Measurements from ENCODE around the gene EIF4A3.
"Not testable (repeated sequence)": the region's sequence is repeated elsewhere in the genome, so short reads cannot be mapped to it uniquely, and the experiment has no call there.

Gene EIF4A3

DNA sequence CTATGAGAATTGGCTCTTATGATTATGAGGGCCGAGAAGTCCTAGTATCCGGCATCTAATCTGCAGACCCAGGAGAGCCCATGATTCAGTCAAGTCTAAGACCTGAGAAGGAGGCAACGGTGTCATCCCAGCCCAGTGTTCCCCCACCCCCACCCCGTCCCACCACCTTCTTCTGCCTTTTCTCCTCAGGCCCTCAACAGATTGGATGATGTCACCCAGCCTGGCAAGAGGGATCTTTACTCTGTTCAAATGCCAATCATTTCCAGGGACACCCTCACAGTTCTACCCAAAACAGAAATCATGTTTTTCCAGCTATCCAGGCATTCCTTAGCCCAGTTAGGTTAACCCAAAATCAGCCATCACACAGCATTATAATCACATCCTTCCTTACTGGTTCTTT lies 55.6 kb downstream of the EIF4A3 start:
- Histone ChIP-seq H3K9ac (no peak overlapping the region), H3K79me2 (ENCODE audit: insufficient read depth, low read depth) (no peaks in the 10 kb centered on the region), H3K27me3 (ENCODE audit: insufficient read depth, low read depth) (peaks cover 46% of the 10 kb centered on the region)

GRCh38 chr17:80090164-80090563 lies 56.8 kb downstream of the EIF4A3 start:
- H3K36me3 ChIP-seq (ENCODE audit: insufficient read depth); H3K9ac ChIP-seq; H2AFZ ChIP-seq (ENCODE audit: low read depth); H3K4me1 ChIP-seq (ENCODE audit: low read depth, poor library complexity, severe bottlenecking); H4K20me1 ChIP-seq (ENCODE audit: insufficient read depth); H3K79me2 ChIP-seq (ENCODE audit: insufficient read depth, low read depth); H3K4me3 ChIP-seq (IDR thresholded peaks at IDR 0.05; ENCODE audit: insufficient read depth, low read depth, low read length); H3K27ac ChIP-seq; H3K4me2 ChIP-seq: not testable (repeated sequence)
- peaks cover 54% of the 10 kb centered on the region for H3K27me3 ChIP-seq (ENCODE audit: insufficient read depth, low read depth)

More for the DNA sequence above, 55.6 kb downstream of the EIF4A3 start:
- Histone ChIP-seq H3K27ac (no peak overlapping the region), H3K36me3 (ENCODE audit: insufficient read depth) (no peaks in the 10 kb centered on the region), H3K4me3 (IDR thresholded peaks at IDR 0.05; ENCODE audit: insufficient read depth, low read depth, low read length) (no peak overlapping the region), H3K4me2 (no peak overlapping the region), H4K20me1 (ENCODE audit: insufficient read depth) (no peaks in the 10 kb centered on the region), H3K4me1 (ENCODE audit: low read depth, poor library complexity, severe bottlenecking) (no peaks in the 10 kb centered on the region), H2AFZ (ENCODE audit: low read depth) (no peak overlapping the region)
- TF ChIP-seq CTCF (conservative IDR thresholded peaks at IDR 0.05; ENCODE audit: low read depth, low read length), result no peak

DNA sequence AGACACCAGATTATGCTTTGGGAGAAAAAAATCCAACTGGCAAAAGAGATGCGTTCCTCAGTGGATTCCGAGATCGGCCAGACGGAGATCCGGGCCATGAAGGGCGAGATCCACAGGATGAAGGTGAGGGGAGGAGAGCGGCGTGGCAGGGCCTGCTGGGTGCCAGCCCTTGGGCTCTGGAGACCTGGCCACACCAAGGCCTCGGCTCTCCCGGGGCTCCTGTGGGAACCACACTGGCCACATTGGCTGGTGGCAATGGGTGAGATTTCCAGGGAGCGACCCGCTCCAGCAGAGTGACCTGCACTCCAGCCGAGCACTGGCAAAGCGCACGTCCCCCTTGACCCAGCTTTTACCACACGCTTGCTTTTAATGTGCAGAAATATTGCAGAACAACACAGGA lies 57.2 kb downstream of the EIF4A3 start:
- no peak overlapping the region for H3K4me2 ChIP-seq
- H3K36me3 ChIP-seq (ENCODE audit: insufficient read depth), result no peaks in the 10 kb centered on the region
- H3K27ac ChIP-seq, result no peak overlapping the region
- H3K4me3 ChIP-seq (IDR thresholded peaks at IDR 0.05; ENCODE audit: insufficient read depth, low read depth, low read length), result no peak overlapping the region
- H3K4me1 ChIP-seq (ENCODE audit: low read depth, poor library complexity, severe bottlenecking), result no peaks in the 10 kb centered on the region
- H4K20me1 ChIP-seq (ENCODE audit: insufficient read depth), result no peaks in the 10 kb centered on the region
- H3K27me3 ChIP-seq (ENCODE audit: insufficient read depth, low read depth), result peaks cover 55% of the 10 kb centered on the region
- no peak for TF ChIP-seq CTCF (conservative IDR thresholded peaks at IDR 0.05; ENCODE audit: low read depth, low read length)
- no peaks in the 10 kb centered on the region for H3K79me2 ChIP-seq (ENCODE audit: insufficient read depth, low read depth)
- no peak overlapping the region for H3K9ac ChIP-seq
- no peak overlapping the region for H2AFZ ChIP-seq (ENCODE audit: low read depth)

DNA sequence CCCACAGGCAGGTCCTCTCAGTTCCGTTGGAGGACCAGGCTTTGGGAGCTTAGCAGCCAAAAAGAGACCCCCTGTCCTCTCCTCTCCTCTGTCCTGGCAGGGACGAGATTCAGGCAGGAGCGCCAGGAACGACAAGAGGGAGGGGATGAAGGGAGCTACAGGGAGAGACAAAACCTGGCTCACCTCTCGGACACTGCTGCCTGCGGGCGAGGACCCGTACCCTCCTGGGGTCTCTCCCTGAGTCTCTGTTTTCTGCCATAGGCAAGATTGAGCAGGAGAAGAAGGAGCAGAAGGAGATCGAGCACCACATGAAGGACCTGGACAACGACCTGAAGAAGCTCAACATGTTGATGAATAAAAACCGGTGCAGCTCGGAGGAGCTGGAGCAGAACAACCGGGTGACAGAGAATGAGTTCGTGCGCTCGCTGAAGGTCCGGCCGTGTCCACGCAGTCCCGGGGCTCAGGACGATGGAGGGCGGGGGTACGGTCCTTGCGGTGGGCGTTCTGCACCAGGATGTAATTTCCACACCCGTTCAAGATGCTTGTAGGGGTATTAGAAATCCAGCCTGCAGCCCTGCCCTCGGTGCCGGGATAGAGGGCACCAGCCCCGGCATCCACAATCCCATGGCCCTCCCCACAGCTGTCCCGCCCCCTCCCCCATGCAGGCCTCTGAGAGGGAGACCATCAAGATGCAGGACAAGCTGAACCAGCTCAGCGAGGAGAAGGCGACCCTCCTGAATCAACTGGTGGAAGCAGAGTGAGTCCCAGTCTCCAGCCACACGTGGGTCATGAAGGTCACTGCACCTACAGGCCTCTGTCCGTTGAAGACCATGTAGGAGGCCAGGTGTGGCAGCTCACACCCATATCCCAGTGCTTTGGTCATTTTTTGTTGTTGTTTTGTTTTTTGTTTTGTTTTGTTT lies 59.3 kb downstream of the EIF4A3 start:
- H4K20me1 ChIP-seq (ENCODE audit: insufficient read depth), result no peaks in the 10 kb centered on the region
- no peaks in the 10 kb centered on the region for H3K79me2 ChIP-seq (ENCODE audit: insufficient read depth, low read depth)

More for the DNA sequence above, 59.3 kb downstream of the EIF4A3 start:
- Histone ChIP-seq H3K36me3 (ENCODE audit: insufficient read depth) (no peaks in the 10 kb centered on the region), H3K4me2 (no peak overlapping the region), H3K9ac (no peak overlapping the region), H3K27me3 (ENCODE audit: insufficient read depth, low read depth) (peaks cover 67% of the 10 kb centered on the region), H3K4me1 (ENCODE audit: low read depth, poor library complexity, severe bottlenecking) (no peaks in the 10 kb centered on the region), H3K4me3 (IDR thresholded peaks at IDR 0.05; ENCODE audit: insufficient read depth, low read depth, low read length) (no peak overlapping the region), H2AFZ (ENCODE audit: low read depth) (no peak overlapping the region), H3K27ac (no peak overlapping the region)
- no peak for TF ChIP-seq CTCF (conservative IDR thresholded peaks at IDR 0.05; ENCODE audit: low read depth, low read length)

Data from KMS-11 (cell line).